SU-DHL-6 (cell line): ENCODE results near the gene NEIL1.
"Not testable (repeated sequence)": the region's sequence is repeated elsewhere in the genome, so short reads cannot be mapped to it uniquely, and the experiment has no call there.

ENCODE experiments used
- H2AFZ ChIP-seq: fragments of 200-600 bp; sonication (generic); 2 replicates; pipeline ENCODE4 v1.6.1; 2014; ENCODE audit warnings: low read depth, mild to moderate bottlenecking, moderate library complexity, mixed read lengths, antibody characterized with exemption, low read length; ENCODE audit not compliant: severe bottlenecking
- H3F3A ChIP-seq: fragments of 200-600 bp; shearing (Covaris generic); 2 replicates; pipeline ENCODE4 v1.6.0; 2016; ENCODE audit warnings: antibody characterized with exemption, mild to moderate bottlenecking; ENCODE audit not compliant: insufficient read depth
- H3K27ac ChIP-seq: fragments of 200-600 bp; sonication (generic); 2 replicates; pipeline ENCODE4 v1.5.1; 2016; ENCODE audit warnings: low read depth, mild to moderate bottlenecking, low read length, moderate library complexity, mixed read lengths
- H3K27me3 ChIP-seq: fragments of 200-600 bp; sonication (generic), shearing (Covaris generic); 2 replicates; pipeline ENCODE4 v1.6.0; 2014; ENCODE audit warnings: mild to moderate bottlenecking, low read length
- H3K36me3 ChIP-seq: fragments of 200-600 bp; sonication (generic); 2 replicates; pipeline ENCODE4 v1.6.1; 2014; ENCODE audit warnings: mild to moderate bottlenecking, low read length, mixed read lengths
- H3K4me2 ChIP-seq: fragments of 300-600, 200-600 bp; shearing (Covaris generic), sonication (generic); 2 replicates; pipeline ENCODE4 v1.6.0; 2014; ENCODE audit warnings: low read length, low read depth, mild to moderate bottlenecking; ENCODE audit not compliant: poor library complexity, severe bottlenecking
- H3K4me3 ChIP-seq: fragments of 200-600 bp; sonication (generic); 2 replicates; pipeline ENCODE4 v1.5.1; 2014; ENCODE audit warnings: antibody characterized with exemption, low read length, mild to moderate bottlenecking, mixed read lengths; ENCODE audit not compliant: insufficient read depth, poor library complexity, severe bottlenecking
- H3K79me2 ChIP-seq: fragments of 200-600 bp; sonication (generic); 2 replicates; pipeline ENCODE4 v1.6.1; 2014; ENCODE audit warnings: mild to moderate bottlenecking, low read length, moderate library complexity; ENCODE audit not compliant: insufficient read depth
- H3K9ac ChIP-seq: fragments of 200-600 bp; sonication (generic); 2 replicates; pipeline ENCODE4 v1.7.0; 2014; ENCODE audit warnings: mild to moderate bottlenecking, low read length
- H3K9me2 ChIP-seq: fragments of 200-600 bp; sonication (generic); replicated peaks from 2 replicates; pipeline ENCODE4 v1.6.1; 2014; ENCODE audit warnings: low read length; ENCODE audit not compliant: insufficient read depth
- H3K9me3 ChIP-seq: fragments of 200-600 bp; sonication (generic); 2 replicates; pipeline ENCODE4 v1.6.1; 2014; ENCODE audit warnings: low read length, mixed read lengths; ENCODE audit not compliant: insufficient read depth
- H4K20me1 ChIP-seq: fragments of 200-600 bp; sonication (generic); 2 replicates; pipeline ENCODE4 v1.6.1; 2014; ENCODE audit warnings: low read depth, mild to moderate bottlenecking, antibody characterized with exemption, low read length, moderate library complexity, mixed read lengths
- CTCF ChIP-seq: fragments of 200-600 bp; sonication (generic); IDR thresholded peaks from one replicate; pipeline ENCODE4 v1.5.1; 2017; ENCODE audit warnings: antibody characterized with exemption, mild to moderate bottlenecking, low read length, moderate library complexity; ENCODE audit not compliant: insufficient read depth, poor library complexity, severe bottlenecking
- EZH2phosphoT487 ChIP-seq: fragments of 200-600 bp; sonication (generic), shearing (Covaris generic); conservative IDR thresholded peaks from 2 replicates; pipeline ENCODE4 v1.6.1; 2018; ENCODE audit warnings: mild to moderate bottlenecking, antibody characterized with exemption, low read length, moderate library complexity, mixed read lengths

NEIL1 gene

DNA sequence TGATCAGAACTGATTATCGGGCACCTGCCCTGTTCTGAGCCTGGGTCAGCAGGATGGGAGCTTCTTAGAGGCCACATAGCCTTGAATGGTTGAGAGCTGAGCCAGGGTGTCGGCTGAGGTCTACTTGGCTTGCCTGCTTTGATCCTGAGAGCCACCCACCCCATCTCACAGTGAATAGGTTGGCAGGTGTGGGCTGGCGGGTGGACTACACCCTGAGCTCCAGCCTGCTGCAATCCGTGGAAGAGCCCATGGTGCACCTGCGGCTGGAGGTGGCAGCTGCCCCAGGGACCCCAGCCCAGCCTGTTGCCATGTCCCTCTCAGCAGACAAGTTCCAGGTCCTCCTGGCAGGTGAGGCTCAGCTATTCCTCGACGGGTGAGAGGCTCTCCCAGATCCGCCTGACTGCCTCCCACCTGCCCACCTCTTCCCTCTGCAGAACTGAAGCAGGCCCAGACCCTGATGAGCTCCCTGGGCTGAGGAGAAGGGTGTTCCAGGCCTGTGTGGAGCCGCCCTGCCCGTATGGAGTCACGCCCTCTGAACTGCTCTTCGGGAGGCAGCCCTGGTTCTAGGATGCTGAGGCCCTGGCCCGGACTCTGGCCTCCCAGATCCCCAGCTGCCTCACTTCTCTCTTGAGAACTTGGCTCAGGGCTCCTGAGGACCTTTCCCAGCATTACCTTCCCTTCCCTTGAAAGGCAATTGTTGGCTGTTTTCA is 7.2 kb upstream of the NEIL1 start:
- no peak overlapping the region for H3K9ac ChIP-seq
- H2AFZ ChIP-seq = no peak overlapping the region
- no peaks in the 10 kb centered on the region for H4K20me1 ChIP-seq
- H3K9me3 ChIP-seq = no peaks in the 10 kb centered on the region
- no peak overlapping the region for H3K27ac ChIP-seq
- TF ChIP-seq CTCF (no peak), EZH2phosphoT487 (no peak)
- 0 out of 2 replicates have a peak, but pooled peaks cover 3% of the 10 kb centered on the region for H3K79me2 ChIP-seq
- no peak overlapping the region for H3K4me2 ChIP-seq
- no peaks in the 10 kb centered on the region for H3K9me2 ChIP-seq
- no peaks in the 10 kb centered on the region for H3K27me3 ChIP-seq
- H3K36me3 ChIP-seq = no peaks in the 10 kb centered on the region
- H3F3A ChIP-seq = no peaks in the 10 kb centered on the region
- H3K4me3 ChIP-seq = no peak overlapping the region

DNA sequence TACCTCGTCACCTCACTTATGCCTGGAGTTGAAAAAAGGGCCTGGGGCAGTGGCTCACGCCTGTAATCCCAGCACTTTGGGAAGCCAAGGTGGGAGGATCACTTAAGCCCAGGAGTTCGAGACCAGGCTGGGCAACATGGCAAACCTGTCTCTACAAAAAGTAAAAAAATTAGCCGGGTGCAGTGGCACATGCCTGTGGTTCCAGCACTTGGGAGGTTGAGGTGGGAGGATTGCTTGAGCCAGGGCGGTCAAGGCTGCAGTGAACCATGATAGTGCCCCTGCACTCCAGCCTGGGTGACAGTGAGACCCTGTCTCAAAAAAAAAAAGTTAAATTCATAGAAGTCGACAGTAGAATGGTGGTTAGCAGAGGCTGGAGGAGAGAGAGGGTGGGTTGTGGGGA is 4.6 kb upstream of the NEIL1 start:
- Histone ChIP-seq H3K4me2 (no peak overlapping the region), H3K9me2 (no peaks in the 10 kb centered on the region), H2AFZ (no peak overlapping the region), H3K36me3 (no peaks in the 10 kb centered on the region), H3K9me3 (no peaks in the 10 kb centered on the region), H4K20me1 (no peaks in the 10 kb centered on the region), H3F3A (peaks cover 12% of the 10 kb centered on the region), H3K4me3 (no peak overlapping the region), H3K27me3 (no peaks in the 10 kb centered on the region), H3K79me2 (no peaks in the 10 kb centered on the region), H3K27ac (no peak overlapping the region), H3K9ac (no peak overlapping the region)
- no peak for TF ChIP-seq EZH2phosphoT487

- H3K36me3 ChIP-seq, H4K20me1 ChIP-seq, H3K27me3 ChIP-seq, H2AFZ ChIP-seq, H3K4me3 ChIP-seq, H3K4me2 ChIP-seq, H3K9me3 ChIP-seq, H3K9ac ChIP-seq, H3K9me2 ChIP-seq, H3K27ac ChIP-seq, H3K79me2 ChIP-seq: not testable (repeated sequence)
- peaks cover 12% of the 10 kb centered on the region for H3F3A ChIP-seq
These were observed 2.9 kb upstream of the NEIL1 start for GRCh38 chr15:75343953-75344352.

GRCh38 chr15:75347222-75348033 is 589 bp downstream of the NEIL1 start:
- TF ChIP-seq EZH2phosphoT487 = no peak
- no peak for TF ChIP-seq CTCF
- H4K20me1 ChIP-seq = no peaks in the 10 kb centered on the region
- H3K9me3 ChIP-seq = peaks cover 14% of the 10 kb centered on the region; the same call in 1 of the 2 replicates
- no peaks in the 10 kb centered on the region for H3K79me2 ChIP-seq
- no peaks in the 10 kb centered on the region for H3K9me2 ChIP-seq
- no peaks in the 10 kb centered on the region for H3K36me3 ChIP-seq
- H3K27me3 ChIP-seq = no peaks in the 10 kb centered on the region
- peak overlapping the region; percentile 66 for H3K4me3 ChIP-seq
- peak overlapping the region; percentile 54 for H3K9ac ChIP-seq
- H3K4me2 ChIP-seq = peak overlapping the region; percentile 73
- H2AFZ ChIP-seq = no peak overlapping the region
- H3K27ac ChIP-seq = peak overlapping the region; percentile 83
- H3F3A ChIP-seq = peaks cover 16% of the 10 kb centered on the region
